GM12892 (cell line): ENCODE results near the gene TRIM56.

Experiments used
- POLR2A ChIP-seq: IDR thresholded peaks from 2 replicates; pipeline ENCODE4 v1.6.1; 2011; ENCODE audit warnings: low read depth, low read length, control low read depth
- POLR2AphosphoS5 ChIP-seq: IDR thresholded peaks from 2 replicates; pipeline ENCODE4 v1.6.1; 2011; ENCODE audit warnings: low read depth, low read length, control low read depth
- TAF1 ChIP-seq: IDR thresholded peaks from 2 replicates; pipeline ENCODE4 v1.6.1; 2011; ENCODE audit warnings: low read depth, mild to moderate bottlenecking, control low read depth, low read length, borderline replicate concordance

GRCh38 chr7:101119876-101120275, 34.6 kb downstream of the TRIM56 start:
- TF ChIP-seq POLR2A (no peak), POLR2AphosphoS5 (no peak), TAF1 (no peak)
